IPS-NIHi7 (cell line): ENCODE measurements around the gene ACTR1A.

Experiments used
- DNase-seq: peaks from one replicate; pipeline ENCODE4 v3.0.0; 2012; ENCODE audit warnings: mixed read lengths; ENCODE audit errors: extremely low spot score

ACTR1A gene

DNA sequence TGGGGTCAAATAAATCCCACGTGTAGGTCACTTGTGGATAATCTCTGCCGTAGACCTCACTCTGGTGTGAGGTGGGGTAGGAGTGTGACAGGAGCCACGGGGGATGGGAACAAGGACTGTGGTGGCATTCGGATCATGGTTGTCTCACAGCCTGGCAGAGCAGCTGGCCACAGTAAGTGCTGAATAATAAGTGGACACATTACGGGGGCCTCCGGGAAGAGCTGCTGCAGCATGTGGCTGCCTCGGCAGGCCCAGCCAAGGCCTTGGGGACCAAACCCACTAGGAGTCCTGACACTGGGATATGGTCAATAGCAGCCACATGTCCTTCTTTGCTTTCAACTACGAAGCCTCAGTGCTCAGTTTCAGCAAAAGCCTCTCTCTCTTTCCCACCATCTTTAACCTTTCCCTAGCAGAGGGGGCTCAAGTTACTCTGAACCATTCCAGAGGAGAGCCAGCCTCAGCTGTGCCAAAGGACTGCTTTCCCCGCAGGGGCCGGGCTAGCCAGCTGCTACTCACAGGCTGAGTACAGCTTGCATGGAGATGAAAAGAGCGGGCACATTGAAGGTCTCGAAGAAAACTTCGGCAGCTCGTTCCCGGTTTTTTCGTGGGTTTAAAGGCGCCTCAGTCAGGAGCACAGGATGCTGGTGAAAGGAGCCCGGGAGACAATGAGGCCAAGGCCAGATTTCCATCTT lies 17.3 kb downstream of the ACTR1A start:
- no peak for DNase-seq

DNA sequence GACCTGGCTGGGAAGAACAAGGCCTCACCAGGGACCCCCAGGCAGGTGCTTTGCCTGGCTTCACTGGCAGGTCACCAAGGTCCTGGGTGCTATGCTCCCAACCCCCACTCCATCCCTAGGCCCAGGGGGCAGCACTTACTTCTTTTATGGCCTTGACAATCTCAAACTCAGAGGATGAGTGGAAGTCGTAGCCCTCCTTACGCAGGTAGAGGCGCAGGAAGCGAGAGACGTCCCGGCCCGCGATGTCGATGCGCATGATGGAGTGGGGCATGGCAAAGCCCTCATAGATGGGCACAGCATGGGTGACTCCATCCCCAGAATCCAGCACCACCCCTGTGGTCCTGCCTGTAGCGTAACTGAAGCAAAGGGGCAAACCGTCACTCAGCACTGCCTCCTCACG lies 18.5 kb downstream of the ACTR1A start:
- DNase-seq, result no peak

DNA sequence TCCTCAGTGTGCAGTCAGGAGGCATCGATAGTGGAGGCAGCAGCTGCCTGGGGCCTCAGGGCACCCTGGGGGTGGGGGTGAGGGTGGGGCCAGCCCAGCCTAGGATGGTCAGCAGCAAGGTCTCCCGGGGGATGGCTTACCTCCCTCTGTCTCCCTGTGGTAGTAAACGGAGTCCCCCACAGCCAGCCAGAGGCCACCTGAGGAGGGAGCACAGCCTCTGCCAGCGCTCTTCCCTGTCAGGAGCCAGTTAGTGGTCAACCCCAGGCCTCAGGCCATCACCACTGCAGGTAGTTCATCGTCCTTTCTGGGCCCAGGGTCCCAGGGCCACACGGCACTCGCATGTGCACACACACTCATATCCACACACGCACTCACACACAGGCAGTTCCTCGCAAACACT lies 22.1 kb downstream of the ACTR1A start:
- no peak for DNase-seq

DNA sequence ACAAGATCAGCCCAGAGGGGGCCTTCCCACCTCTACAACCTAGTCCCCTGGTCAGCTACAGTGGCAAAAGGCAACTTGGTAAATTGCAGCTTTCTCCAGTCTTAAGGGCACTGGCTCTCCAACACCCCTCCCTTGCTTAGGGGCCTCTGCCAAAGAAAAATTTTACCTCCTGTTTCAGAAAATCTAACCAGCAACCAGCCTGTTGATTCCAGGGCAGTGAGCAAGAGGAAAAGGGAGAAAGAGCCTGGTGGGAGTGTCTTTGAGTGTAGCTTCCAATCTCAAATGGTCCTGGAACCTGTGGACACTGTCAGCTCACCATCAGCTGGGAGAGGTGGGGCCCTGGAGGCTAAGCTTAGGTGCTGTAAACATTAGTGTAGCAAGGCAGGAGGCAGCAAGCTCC lies 22.9 kb downstream of the ACTR1A start:
- no peak for DNase-seq

DNA sequence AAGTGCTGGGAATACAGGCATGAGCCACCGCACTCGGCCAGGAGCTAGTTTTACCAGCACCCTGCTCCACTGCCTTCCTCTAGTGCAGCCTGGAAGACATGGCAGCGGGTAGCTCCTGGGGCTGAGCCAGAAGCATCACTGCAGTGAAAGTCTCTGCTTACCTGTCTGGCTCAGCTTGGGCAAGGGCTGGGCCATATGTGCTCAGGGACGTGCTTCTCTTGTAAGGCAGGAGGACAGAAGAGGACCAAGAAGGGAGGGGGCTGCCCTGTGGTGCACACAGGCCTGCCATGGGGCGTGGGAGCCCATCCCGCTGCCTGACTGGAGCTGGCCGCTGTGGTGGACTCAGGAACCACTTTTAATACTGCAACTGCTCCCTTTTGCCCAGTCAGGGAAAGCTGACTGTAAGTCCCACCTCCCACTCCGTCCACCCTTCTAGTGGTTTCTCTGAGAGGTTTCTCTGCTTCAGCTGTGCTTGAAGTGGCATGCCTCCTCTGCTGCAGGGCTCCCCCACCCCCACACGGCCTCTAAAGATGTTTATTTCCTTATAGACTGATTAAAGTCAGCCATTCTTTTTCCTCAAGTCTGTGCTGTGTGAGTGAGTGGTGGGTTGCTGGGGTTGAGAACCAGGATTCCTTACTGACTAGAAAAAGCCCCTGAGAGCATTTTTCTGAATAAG lies 25.9 kb downstream of the ACTR1A start:
- no peak for DNase-seq

DNA sequence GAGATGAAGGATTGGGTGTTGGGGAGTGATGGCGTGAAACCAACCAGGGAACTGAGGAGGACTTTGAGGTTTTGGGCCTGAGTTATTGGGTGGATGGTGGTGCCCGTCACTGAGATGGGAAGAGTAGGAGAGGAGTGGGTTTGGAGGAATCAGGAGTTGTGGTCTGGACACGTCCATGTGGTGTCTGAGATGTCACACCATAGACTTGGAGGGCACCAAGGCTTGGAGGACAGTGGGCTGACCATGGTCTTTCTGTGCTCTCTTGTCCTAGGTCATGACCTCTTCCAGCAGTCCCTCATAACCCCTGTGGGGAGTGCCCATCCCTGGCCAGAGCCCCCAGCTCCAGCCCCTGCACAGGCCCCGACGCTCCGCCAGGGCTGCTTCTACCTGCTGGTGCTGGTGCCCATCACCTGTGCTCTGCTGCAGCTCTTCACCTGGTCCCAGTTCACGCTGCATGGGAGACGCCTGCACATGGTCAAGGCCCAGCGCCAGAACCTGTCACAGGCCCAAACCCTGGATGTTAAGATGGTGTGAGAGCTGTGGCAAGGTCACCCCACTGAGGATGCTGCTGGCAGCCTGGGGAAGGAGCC lies 27.0 kb downstream of the ACTR1A start:
- DNase-seq, result no peak

DNA sequence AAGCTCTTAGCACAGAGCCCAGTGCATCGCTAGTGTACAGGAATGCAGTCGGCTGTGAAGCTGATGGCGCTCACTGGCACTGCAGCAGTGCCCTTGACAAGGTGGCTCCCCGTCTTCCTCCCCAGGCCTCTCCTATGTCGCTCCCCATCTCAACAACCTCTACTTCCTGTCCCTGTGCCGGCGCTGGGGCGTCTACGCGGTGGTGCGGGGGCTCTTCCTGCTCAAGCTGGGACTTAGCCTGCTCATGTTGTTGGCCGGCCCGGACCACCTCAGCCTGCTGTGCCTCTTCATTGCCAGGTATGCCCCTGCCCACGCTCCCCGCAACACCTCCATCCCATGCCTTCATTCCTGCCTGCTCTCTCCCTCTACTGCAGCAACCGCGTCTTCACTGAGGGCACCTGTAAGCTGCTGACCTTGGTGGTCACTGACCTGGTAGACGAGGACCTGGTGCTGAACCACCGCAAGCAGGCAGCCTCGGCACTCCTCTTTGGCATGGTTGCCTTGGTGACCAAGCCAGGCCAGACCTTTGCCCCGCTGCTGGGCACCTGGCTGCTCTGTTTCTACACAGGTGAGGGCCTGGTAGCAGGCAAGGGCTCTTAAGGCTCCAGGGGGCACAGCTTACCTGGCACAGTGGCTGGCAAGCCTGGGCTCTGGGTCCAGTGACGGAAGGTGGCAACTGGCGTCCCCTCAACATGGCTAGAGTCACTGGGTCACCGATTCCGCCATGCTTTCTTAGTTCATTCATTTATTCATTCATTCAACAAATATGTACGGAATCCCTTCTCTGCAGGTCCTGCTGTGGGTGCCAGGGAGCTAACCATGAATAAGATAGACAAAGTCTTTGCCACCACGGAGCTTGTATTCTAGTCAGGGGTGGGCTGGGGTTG lies 28.8 kb downstream of the ACTR1A start:
- no peak for DNase-seq

DNA sequence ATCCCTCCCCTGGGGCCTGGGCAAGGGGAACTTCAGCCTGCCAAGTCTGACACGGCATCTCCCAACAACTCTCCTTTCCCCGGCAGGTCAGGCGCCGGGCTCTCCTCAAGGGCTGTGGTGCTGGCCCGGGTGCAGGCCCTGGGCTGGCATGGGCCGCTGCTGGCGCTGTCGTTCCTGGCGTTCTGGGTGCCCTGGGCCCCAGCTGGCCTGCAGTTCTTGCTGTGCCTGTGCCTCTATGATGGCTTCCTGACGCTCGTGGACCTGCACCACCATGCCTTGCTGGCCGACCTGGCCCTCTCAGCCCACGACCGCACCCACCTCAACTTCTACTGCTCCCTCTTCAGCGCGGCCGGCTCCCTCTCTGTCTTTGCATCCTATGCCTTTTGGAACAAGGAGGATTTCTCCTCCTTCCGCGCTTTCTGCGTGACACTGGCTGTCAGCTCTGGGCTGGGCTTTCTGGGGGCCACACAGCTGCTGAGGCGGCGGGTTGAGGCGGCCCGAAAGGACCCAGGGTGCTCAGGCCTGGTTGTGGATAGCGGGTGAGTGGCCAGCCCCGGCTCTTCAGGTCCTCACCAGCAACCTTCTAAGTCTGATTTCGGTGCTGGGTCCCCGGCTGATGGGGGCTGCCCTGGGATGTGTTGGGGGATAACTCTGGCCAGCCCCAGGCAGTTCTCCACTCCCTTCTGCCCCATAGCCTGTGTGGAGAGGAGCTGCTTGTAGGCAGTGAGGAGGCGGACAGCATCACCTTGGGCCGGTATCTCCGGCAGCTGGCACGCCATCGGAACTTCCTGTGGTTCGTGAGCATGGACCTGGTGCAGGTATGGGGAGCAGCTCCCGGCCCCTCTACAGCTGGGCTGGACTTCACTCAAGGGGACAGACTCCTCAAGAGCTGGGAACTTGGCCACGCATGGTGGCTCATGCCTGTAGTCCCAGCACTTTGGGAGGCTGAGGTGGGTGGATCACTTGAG lies 31.6 kb downstream of the ACTR1A start:
- no peak for DNase-seq

DNA sequence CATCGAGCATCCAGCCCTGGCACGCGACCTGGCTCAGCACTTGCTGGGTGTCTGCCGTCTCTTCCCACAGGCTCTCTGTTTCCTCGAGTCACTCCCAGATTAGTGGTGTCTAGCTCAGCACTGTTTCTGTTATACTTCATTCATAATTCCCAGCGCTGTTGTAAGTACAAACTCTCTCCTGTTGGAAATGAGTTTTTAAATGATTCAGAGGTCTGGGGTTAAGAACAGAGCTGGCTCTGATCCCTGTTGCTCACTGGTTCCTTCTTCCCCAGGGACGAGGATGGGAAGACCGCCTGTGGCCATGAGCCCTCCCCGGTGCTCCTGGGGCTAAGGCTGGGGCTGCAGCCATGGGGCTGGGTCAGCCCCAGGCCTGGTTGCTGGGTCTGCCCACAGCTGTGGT lies 33.8 kb downstream of the ACTR1A start:
- DNase-seq, result no peak

DNA sequence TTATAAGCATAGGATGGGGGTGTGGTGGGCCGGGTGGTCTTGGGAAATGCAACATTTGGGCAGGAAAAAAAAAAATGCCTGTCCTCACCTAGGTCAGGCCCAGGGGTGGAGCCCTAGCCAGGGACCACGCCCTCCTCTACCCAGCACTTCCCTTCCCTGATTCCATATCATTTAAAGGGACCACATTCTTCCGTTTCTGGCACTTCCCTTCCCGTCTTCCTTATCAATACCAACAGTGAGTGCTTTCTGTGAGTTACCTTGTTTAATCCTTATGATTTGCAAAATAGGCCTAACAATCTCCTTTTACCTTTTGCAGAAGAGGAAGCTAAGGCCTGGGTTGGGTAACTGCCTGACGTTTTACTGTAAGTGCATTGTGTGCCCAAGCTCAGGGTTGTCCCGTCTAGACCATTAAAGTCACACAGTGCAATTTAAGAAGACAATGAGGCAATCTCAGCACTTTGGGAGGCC lies 34.5 kb downstream of the ACTR1A start:
- no peak for DNase-seq

DNA sequence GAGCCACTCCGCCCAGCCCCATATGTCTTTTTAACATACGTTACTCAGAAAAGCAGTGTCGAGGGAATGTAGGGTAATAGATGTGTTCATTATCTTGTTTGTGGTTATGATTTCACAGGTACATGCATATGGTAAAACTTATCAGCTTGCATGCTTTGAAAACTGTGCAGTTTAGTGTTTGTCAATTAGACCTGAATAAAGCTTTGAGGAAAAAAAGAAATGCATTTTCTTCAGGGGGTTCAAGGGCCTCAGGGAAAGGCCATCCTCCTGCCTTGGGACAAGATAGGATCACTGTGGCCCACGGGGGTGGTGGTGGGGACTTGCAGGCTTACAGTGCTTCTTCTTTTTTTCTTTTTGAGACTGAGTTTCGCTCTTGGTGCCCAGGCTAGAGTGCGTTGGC lies 35.2 kb downstream of the ACTR1A start:
- DNase-seq, result no peak

DNA sequence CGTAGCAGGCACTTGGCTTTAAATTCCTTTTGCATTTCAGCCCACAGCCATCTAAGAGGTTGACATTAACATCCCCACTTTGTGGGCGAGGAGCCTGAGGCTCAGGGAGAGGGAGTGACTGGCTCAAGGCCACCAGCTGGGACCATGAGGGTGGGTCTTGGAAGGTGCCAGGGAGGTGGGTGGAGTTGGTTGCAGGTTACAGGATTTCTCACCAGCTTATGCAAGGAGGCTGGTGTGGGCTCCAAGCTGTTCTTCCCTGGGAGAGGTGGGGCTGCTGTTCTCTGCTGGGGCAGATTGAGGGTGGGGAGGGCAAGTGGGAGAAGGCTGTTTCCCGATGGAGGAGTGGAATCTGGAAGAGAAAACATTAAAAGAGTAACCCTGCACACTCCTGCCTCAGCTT lies 37.0 kb downstream of the ACTR1A start:
- DNase-seq, result no peak

DNA sequence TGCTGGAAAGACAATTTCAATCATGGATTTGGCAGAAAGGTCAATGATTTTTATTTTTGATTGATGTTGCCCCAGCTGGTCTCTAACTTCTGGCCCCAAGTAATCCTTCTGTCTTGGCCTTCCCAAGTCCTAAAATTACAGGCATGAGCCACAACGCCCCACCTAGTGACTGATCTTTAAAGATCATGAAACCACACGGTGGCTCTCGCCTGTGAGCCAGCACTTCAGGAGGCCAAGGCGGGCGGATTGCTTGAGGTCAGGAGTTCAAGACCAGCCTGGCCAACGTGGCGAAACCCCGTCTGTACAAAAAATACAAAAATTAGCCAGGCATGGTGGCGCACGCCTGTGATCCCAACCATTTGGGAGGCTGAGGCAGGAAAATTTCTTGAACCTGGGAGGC lies 38.5 kb downstream of the ACTR1A start:
- DNase-seq, result no peak

DNA sequence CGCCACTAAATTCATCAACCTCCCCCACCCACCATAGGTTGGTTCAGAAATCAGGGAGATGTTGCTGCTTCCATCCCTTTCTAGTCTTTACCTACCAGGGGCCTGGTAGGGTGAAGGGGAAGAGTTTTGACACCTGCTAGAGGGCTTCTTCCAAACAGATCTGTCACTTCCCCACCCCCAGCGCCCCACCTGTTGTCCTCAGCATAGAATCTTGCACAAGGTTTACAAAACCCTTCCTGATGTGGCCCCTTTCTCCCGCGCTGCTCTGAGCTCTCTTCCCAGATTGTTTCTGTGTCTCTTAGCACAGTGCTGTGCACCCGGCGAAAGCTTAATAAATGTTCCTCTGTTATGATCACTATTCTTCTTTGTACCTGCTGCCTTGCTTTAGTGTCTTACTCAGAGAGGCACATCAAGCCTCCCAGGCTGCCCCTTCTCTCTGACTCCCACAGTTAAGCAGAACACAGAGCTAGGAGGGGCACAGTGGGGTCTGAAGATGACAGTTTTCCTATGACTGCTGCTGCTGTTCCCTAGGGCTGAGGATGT lies 39.9 kb downstream of the ACTR1A start:
- DNase-seq, result no peak

DNA sequence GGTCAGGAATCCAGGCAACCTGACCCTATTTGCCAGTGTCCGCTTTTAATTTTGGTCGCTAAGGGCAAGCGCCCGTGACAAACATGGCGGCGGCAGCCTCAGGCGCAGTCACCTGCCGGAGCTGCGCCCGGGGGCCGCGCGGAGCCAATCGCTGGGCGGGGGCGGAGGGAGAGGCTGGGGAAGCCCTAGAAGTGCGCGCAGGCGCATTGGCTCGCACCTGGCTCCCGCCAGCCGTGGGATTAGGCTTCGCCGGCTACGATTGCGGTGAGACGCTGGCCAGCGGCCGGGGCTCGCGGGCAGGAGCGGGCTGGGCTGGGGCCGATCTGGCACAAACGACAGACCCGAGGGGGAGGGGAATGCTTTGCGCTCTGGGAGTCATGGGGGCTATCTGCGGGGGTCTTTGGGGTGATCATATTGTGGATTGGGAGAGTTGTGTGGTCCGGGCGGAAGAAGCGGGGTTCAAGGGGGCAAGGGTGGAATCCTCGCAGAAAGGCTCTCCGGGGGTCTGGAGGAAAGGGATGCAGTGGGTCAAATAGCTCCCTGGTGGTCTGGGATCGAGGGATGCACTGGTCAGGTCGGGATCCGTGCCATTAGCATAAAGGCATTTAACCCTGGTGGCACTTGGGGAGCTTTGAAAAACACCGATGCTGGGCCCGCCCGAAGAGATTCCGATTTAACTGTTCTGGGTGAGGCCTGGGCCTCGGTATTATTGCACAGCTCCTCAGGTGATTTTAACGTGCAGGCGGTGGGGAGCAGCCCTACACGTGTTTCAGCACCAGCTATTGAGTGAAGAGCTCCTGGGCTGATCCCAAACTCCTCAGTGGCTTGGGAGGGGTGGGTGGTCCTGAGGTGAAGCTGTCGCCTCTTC lies 41.1 kb downstream of the ACTR1A start:
- peak; percentile 99 for DNase-seq

DNA sequence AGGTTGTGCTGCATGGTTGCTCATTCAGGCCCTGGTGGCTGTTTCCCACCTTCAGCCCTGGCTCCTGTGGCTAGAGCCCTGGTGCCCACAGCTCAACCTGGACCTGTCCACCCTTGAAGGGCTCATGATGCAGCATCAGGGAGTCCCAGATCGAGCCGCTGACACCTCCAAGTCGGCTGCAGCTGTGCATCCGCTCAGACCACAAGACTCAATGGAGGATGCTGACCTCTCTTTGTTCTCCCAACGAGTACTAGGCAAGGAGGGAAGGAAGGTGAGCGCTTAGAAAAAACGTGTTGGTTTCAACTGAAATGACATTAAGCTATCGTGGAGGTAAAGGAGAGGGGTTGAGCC lies 41.7 kb downstream of the ACTR1A start:
- no peak for DNase-seq

DNA sequence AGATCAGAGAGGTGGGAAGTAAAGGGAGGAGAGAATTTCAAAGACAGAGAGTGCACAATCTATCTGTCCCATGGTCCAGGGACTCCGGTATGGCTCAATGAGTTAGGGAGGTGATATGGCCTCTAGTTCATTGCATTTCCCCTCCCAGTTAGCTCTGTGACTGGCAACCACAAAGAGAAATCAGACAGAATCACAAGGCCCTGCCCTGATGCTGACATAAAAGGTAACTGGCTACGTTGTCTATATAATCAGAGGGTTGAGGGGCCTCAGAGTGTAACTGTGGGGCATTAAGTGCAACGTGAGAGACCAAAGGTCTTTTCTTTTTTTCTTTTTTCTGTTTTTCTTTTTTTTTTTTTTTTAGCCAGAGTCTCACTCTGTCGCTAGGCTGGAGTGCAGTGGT lies 43.9 kb downstream of the ACTR1A start:
- DNase-seq, result no peak

DNA sequence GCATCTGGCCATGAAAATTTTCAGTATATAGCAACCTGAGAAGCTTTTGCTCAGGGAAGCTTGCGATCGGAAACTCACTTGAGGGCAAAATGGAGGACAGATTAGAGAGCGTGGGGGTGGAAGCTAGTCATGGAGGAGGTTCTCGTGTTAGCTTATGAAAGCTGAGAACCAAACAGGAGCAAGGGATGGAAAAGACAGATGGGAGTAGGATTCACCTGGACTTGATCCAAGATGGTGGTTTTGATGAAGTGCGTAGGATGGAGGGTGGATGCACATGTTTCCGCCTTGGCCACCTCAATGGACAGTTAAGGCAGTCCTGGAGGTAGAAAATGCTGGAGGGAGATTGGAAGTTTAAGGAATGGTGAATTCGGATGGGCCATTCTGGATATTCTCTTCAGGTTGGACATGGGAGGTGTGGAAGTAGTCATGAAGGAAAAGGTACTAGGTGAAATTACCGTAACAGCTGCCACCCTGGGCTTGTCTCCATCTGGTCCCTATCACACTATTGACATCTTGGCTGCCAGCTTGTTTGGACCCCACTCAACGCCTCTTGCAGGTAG lies 44.8 kb downstream of the ACTR1A start:
- DNase-seq, result no peak

DNA sequence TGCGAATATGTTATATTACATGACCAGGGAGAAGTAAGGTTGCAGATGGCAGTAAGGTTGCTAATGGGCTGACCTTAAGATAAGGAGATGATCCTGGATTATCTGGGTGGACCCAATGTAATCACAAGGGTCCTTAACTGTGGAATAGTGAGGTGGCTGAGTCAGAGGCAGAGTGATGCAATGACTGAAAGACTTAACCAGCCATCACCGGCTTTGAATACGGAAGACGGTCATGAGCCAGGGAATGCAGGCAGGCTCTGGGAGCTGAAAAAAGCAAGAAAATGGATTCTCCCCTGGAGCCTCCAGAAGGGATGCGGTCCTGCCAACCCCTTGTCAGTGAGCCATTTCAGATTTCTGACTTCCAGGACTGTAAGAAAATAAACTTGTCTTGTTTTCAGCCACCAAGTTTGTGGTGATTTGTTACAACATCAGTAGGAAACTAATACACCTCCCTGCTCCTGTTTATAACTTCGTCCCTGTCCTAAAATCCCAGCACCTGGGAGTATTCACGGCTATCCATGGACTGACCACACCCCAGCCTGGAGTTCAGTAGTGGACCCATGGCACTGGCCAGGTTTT lies 46.5 kb downstream of the ACTR1A start:
- no peak for DNase-seq
